ENCODE measurements around the gene SORCS2. TPM values are rescaled to one million over a fixed set of nuclear protein-coding genes. Genes with fewer than 3 reads are reported as not detected.

SORCS2 gene
- total RNA-seq, 1 donor from 2014 or later, result 29.5 TPM

- TF ChIP-seq, protein P1, sequence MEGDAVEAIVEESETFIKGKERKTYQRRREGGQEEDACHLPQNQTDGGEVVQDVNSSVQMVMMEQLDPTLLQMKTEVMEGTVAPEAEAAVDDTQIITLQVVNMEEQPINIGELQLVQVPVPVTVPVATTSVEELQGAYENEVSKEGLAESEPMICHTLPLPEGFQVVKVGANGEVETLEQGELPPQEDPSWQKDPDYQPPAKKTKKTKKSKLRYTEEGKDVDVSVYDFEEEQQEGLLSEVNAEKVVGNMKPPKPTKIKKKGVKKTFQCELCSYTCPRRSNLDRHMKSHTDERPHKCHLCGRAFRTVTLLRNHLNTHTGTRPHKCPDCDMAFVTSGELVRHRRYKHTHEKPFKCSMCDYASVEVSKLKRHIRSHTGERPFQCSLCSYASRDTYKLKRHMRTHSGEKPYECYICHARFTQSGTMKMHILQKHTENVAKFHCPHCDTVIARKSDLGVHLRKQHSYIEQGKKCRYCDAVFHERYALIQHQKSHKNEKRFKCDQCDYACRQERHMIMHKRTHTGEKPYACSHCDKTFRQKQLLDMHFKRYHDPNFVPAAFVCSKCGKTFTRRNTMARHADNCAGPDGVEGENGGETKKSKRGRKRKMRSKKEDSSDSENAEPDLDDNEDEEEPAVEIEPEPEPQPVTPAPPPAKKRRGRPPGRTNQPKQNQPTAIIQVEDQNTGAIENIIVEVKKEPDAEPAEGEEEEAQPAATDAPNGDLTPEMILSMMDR (IDR thresholded peaks at IDR 0.05; ENCODE audit: partially characterized antibody, unreplicated experiment), result no peak
- Mint-ChIP-seq H3K4me1 (ENCODE audit: low read depth, unreplicated experiment) (peaks cover 19% of the 10 kb centered on the region), H3K9me3 (ENCODE audit: unreplicated experiment) (peaks cover 20% of the 10 kb centered on the region), H3K27me3 (ENCODE audit: unreplicated experiment) (peaks cover 5% of the 10 kb centered on the region), H3K27ac (ENCODE audit: unreplicated experiment) (peak overlapping the region; percentile 36), H3K36me3 (ENCODE audit: unreplicated experiment) (no peaks in the 10 kb centered on the region), H3K4me3 (ENCODE audit: unreplicated experiment) (no peak overlapping the region)
- no peak for DNase-seq
Measured at GRCh38 chr4:7516773-7517144, 324.4 kb downstream of the SORCS2 start.

DNA sequence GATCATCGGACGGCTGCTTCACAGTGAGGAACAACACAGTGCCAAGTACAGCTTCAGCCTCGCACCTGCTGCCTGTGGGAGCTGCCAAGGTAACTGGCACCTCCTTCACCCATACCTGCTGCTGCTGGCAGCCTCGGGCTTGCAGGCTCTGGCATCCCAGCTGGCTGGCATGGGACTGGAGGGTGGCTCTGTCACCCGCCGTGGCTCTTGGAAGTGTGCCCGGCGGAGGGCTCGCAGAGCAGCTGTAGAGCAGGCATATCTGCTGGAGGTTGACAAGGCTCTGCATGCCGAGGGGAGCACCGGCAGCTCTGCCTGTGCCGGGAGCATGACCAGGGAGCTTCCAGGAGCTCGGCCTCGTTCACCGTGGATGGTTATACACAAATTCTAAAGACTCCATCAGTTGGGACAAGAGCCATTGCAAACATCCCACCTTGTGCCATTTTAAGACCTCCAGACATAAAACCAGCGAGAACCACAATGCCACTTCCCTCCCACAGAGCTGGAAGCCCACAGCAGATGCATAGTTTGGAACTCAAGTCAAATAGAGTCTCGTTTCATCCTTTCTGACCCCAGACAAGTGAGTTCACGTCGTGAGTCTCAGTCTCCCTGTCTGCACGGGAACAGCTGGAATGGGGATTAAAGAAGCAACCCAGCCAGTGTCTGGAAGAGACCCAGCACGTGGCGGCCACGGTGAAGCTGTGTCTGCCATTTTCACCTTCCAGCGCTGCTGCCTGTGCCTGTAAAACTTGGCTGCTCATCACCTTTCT is 326.7 kb downstream of the SORCS2 start:
- TF ChIP-seq, protein P1 (IDR thresholded peaks at IDR 0.05; ENCODE audit: partially characterized antibody, unreplicated experiment), result no peak
- Mint-ChIP-seq H3K9me3 (ENCODE audit: unreplicated experiment) (peaks cover 13% of the 10 kb centered on the region), H3K27ac (ENCODE audit: unreplicated experiment) (no peak overlapping the region), H3K27me3 (ENCODE audit: unreplicated experiment) (peaks cover 5% of the 10 kb centered on the region), H3K4me1 (ENCODE audit: low read depth, unreplicated experiment) (peaks cover 19% of the 10 kb centered on the region), H3K36me3 (ENCODE audit: unreplicated experiment) (no peaks in the 10 kb centered on the region), H3K4me3 (ENCODE audit: unreplicated experiment) (no peak overlapping the region)
- DNase-seq, result no peak

DNA sequence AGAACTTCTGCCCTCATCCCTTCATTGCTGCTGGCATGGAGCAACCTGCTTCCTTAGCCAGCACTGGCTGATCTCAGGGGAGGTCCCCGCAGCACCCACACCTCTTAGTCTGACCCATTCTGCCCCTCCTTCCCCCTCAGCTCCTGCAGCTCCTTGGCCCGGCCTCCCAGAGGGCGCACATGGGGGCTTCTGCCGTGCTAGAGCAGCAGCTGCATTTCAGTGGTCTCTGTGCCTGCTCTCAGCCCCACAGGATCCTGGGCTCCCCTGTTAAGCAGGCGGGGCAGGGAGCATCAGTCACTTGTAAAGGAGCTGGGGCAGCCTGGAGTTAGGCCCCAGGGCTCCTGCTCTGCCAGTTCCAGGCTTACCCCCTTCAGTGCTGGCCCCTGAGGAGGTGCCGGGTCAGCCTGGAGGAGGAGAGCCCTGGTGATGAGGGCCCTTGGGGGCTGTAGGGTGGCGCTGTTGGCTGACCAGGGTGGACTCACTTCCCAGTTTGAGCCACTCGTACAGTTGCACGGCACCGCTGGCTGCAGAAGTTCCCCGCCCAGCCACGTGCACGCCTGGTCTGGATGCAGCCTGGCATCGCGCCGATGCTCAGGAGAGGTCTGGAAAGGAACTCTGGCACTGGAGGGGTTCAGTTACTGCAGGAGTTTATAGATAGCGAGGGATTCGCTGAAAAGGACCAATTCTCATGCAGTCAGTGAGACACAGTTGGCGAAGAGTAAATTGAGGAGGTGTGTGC is 327.5 kb downstream of the SORCS2 start:
- Mint-ChIP-seq H3K4me1 (ENCODE audit: low read depth, unreplicated experiment) (peaks cover 19% of the 10 kb centered on the region), H3K27me3 (ENCODE audit: unreplicated experiment) (peaks cover 5% of the 10 kb centered on the region), H3K27ac (ENCODE audit: unreplicated experiment) (no peak overlapping the region), H3K9me3 (ENCODE audit: unreplicated experiment) (peaks cover 13% of the 10 kb centered on the region), H3K4me3 (ENCODE audit: unreplicated experiment) (no peak overlapping the region), H3K36me3 (ENCODE audit: unreplicated experiment) (no peaks in the 10 kb centered on the region)
- TF ChIP-seq, protein P1 (IDR thresholded peaks at IDR 0.05; ENCODE audit: partially characterized antibody, unreplicated experiment), result no peak
- no peak for DNase-seq

- no peak overlapping the region for H3K27ac Mint-ChIP-seq (ENCODE audit: unreplicated experiment)
- H3K27me3 Mint-ChIP-seq (ENCODE audit: unreplicated experiment), result peaks cover 9% of the 10 kb centered on the region
- H3K36me3 Mint-ChIP-seq (ENCODE audit: unreplicated experiment), result no peaks in the 10 kb centered on the region
- TF ChIP-seq, protein P1 (IDR thresholded peaks at IDR 0.05; ENCODE audit: partially characterized antibody, unreplicated experiment), result no peak
- peaks cover 14% of the 10 kb centered on the region for H3K9me3 Mint-ChIP-seq (ENCODE audit: unreplicated experiment)
- peak overlapping the region; percentile 20 for H3K4me3 Mint-ChIP-seq (ENCODE audit: unreplicated experiment)
- no peak for DNase-seq
- peaks cover 13% of the 10 kb centered on the region for H3K4me1 Mint-ChIP-seq (ENCODE audit: low read depth, unreplicated experiment)
Measured at GRCh38 chr4:7521666-7522065, 329.3 kb downstream of the SORCS2 start.
